ENCODE data around the gene CDK15. TPM values are rescaled to one million over a fixed set of nuclear protein-coding genes. Genes with fewer than 3 reads are reported as not detected.
"Not testable (repeated sequence)": the region's sequence is repeated elsewhere in the genome, so short reads cannot be mapped to it uniquely, and the experiment has no call there.

Gene CDK15
- total RNA-seq, 1 donor from 2014 or later, result 2.3 TPM

DNA sequence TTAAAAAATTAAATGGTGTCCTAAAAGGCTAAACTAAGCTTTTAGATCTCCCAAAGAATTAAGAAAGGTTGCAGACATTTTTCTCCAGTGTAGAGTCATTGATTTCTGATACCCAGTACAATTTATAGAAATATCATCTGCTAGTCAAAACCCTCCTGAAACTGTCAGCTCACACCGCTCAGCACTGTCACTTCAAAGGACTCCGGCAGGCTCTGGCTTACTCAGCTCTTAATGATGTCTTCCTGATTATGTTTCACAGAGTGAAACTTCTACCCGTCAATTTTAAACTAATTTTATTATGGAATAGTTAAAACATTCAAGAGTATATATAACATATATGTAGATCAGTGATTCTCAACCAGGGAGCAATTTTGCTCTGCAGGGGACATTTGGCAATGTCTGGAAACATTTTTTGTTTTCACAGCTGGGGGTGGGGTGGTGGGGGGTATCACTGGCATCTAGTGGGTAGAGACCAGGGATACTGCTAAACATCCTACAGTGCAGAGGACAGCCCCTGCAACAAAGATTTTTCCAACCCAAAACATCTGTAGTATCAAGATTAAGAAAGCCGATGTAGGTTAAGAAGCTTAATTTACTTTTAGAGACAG, 31.6 kb downstream of the CDK15 start:
- TF ChIP-seq, protein P1, sequence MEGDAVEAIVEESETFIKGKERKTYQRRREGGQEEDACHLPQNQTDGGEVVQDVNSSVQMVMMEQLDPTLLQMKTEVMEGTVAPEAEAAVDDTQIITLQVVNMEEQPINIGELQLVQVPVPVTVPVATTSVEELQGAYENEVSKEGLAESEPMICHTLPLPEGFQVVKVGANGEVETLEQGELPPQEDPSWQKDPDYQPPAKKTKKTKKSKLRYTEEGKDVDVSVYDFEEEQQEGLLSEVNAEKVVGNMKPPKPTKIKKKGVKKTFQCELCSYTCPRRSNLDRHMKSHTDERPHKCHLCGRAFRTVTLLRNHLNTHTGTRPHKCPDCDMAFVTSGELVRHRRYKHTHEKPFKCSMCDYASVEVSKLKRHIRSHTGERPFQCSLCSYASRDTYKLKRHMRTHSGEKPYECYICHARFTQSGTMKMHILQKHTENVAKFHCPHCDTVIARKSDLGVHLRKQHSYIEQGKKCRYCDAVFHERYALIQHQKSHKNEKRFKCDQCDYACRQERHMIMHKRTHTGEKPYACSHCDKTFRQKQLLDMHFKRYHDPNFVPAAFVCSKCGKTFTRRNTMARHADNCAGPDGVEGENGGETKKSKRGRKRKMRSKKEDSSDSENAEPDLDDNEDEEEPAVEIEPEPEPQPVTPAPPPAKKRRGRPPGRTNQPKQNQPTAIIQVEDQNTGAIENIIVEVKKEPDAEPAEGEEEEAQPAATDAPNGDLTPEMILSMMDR (conservative IDR thresholded peaks at IDR 0.05; ENCODE audit: low read depth, low read length), result no peak
- no peak for DNase-seq (ENCODE audit: low read depth)
- H3K4me3 ChIP-seq (ENCODE audit: low read depth, low read length), result no peak overlapping the region

DNA sequence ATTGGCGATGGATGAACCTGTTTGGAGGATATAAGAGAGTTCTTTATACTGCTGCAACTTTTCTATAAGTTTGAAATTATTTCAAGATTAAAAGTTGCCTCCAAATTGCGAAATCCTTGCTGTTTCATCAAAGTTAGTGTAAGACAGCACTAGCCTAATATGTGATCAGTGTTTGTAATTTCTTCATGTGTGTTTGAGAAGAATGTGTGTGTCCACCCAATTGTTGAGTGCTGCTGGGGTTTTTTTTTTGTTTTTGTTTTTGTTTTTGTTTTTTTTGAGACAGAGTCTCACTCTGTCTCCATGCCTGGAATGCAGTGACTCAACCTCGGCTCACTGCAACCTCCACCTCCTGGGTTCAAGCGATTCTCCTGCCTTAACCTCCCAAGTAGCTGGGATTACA, 33.4 kb downstream of the CDK15 start:
- DNase-seq (ENCODE audit: low read depth), result no peak
- H3K4me3 ChIP-seq (ENCODE audit: low read depth, low read length), result no peak overlapping the region
- TF ChIP-seq, protein P1 (conservative IDR thresholded peaks at IDR 0.05; ENCODE audit: low read depth, low read length), result no peak

DNA sequence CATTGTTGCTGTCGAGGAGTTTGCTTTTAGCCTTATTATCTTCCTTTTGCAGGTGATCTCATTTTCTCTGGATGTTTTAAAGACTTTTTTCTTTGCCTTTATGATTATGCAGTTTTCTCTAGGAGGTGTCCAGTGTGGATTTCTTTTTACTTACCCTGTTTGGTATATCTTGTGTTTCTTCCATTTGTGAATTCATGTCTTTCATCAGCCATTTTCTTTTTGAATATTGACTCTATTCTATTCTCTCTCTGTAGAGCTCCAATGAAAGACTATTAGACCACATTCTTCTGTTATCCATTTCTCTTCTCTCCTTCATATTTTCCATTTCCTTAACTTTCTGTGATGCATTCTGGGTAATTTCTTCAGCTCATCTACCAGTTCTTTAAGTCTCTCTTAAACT, 34.4 kb downstream of the CDK15 start:
- no peak for DNase-seq (ENCODE audit: low read depth)
- TF ChIP-seq, protein P1 (conservative IDR thresholded peaks at IDR 0.05; ENCODE audit: low read depth, low read length), result no peak
- H3K4me3 ChIP-seq (ENCODE audit: low read depth, low read length), result no peak overlapping the region

DNA sequence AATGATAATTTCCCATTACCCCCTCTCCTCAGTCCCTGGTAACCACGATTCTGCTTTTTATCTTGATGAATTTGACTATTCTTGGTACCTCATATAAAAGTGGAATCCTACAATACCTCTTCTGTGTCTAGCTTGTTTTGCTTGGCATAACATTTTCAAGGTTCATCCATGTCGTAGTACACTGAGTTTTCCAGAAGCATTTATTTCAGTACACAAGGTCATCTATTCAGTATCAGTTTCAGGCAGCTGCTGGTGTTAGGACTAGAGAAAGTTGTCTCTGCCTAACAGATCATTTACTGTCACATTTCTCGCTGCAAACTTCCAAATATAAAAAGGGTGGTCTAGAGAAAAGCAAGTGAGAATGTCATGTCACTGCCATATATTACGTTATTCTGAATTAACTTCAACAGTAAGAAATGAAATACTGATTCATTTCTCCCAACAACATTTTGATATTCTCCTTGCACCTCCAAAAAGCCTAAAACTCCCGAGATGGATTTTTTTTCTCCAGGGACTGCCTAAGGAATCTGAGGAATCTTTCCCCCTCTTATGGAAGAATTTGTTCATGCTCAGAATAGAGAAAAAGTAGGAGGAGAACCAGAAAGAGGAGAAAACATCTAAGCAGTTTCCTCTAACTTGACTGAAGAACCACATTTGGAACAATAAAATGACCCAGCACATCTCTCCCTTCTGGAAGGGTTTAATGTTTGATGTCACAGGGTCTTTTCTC, 36.0 kb downstream of the CDK15 start:
- H3K4me3 ChIP-seq (ENCODE audit: low read depth, low read length), result no peak overlapping the region
- DNase-seq (ENCODE audit: low read depth), result no peak
- TF ChIP-seq, protein P1 (conservative IDR thresholded peaks at IDR 0.05; ENCODE audit: low read depth, low read length), result no peak

DNA sequence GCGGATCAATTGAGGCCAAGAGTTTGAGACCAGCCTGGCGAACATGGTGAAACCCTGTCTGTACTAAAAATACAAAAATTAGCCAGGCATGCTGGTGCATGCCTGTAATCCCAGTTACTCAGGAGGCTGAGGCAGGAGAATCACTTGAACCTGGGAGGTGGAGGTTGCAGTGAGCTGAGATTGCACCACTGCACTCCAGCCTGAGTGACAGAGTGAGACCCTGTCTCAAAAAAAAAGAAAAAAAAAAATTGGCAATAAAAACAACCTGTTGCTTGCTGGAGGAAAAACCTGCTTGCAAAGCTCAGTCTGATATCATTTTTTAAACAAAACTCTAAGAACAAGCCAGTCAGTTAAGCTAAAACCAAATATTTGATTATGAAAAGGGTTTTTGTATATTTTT, 38.6 kb downstream of the CDK15 start:
- not testable (repeated sequence) for DNase-seq (ENCODE audit: low read depth); H3K4me3 ChIP-seq (ENCODE audit: low read depth, low read length)

DNA sequence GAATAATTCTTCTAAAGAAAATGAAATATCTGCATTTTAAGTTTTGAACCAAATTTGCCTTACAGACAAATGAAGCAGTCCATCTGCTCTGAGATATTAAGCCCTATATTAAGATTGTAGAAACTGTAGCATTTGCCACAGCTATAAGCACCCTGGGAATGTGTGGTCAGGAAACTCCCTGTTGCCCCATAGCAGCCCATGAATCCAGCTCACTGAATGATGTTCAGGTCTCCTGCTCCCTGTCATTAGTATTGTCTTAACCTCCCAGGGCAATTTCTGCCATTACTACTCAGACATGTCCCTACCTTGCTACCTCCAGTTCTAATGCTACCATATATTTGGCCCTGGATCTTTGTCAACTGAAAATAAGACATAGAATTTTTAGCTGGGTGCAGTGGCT, 41.1 kb downstream of the CDK15 start:
- no peak for DNase-seq (ENCODE audit: low read depth)
- TF ChIP-seq, protein P1 (conservative IDR thresholded peaks at IDR 0.05; ENCODE audit: low read depth, low read length), result no peak
- H3K4me3 ChIP-seq (ENCODE audit: low read depth, low read length), result no peak overlapping the region

DNA sequence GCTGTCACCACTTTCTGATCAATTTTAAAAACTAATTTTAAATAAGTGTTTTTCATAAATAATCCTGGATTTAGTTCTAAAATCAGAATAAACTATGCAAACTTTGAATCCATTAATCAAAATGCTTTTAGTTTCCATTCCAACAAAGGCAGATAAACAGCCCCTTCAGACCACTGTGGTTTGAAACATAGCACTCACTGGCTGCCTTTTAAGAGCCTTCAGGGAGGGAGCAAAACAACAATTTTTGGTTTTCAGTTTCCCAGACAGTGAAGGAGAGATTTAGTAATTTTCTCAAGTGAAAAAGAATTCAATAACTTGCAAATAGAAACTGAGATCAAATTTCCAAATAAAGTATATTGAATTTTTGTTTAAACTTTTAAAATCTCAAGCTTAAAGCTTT, 46.1 kb downstream of the CDK15 start:
- H3K4me3 ChIP-seq (ENCODE audit: low read depth, low read length), result no peak overlapping the region

More for the DNA sequence above, 46.1 kb downstream of the CDK15 start:
- TF ChIP-seq, protein P1 (conservative IDR thresholded peaks at IDR 0.05; ENCODE audit: low read depth, low read length), result no peak
- DNase-seq (ENCODE audit: low read depth), result no peak
